Stimulated activated CD8-positive, alpha-beta memory T cell treated with anti-CD3 and anti-CD28 coated beads, Interleukin-4, amount 100 ng/mL, for 24 hours (primary cell): ENCODE measurements around the gene FKBP5.
"Not testable (repeated sequence)": the region's sequence is repeated elsewhere in the genome, so short reads cannot be mapped to it uniquely, and the experiment has no call there.

Experiments
- DNase-seq: peaks from one replicate; pipeline ENCODE4 v3.0.0-alpha.2; 2020; ENCODE audit warnings: low read depth

Gene FKBP5

DNA sequence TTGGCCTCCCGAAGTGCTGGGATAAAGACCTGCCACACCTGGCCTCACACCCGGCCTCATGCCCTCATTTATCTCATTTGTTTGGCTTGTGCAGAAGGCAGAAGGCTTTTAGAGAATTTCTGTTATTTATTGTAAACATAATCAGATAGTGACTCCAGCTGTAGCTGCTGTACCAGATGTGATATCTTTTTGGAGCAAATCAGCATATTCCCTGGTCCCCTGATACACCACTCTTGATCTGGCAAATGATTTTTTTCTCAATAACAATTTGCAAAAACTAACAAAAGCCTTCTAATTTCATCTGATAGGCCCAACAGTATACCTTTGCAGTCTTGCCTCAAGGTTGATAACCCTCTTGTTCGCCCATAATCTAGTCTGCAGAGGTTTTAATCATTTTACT lies 149.5 kb downstream of the FKBP5 start:
- DNase-seq = no peak

GRCh38 chr6:35535847-35536246 lies 152.9 kb downstream of the FKBP5 start:
- DNase-seq = not testable (repeated sequence)

- DNase-seq = no peak
Observed at GRCh38 chr6:35534407-35535170, 154.1 kb downstream of the FKBP5 start.

- DNase-seq = no peak
Observed at GRCh38 chr6:35533981-35534380, 154.7 kb downstream of the FKBP5 start.

DNA sequence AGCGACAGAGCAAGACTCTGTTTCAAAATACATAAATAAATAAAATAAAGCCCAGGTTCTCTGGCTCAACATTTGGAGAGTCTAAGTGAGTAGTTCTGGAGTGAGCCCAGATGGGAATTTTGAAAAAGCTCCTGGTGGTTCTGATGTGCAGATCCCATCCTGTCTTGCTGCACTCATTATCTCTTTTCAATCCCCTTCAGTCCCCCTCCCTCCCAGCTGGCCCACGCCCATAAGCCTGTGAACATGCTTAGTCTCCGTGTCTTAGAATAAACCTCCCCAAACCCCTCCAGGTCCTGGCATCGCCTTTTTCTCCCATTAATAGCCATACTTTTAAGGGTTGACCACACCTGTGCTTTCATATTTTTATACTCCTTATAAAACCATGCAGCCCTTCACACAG lies 156.6 kb downstream of the FKBP5 start:
- DNase-seq = no peak

- no peak for DNase-seq
Observed at GRCh38 chr6:35524380-35525020, 164.2 kb downstream of the FKBP5 start.
